ENCODE results near the gene GLI1. TPM values are rescaled to one million over a fixed set of nuclear protein-coding genes. Genes with fewer than 3 reads are reported as not detected.

The GLI1 gene
- total and polyA plus RNA-seq, 2 donors (not counting 1 experiment from before 2014, with no cell fraction given), result 0.40 to 2.0 TPM

DNA sequence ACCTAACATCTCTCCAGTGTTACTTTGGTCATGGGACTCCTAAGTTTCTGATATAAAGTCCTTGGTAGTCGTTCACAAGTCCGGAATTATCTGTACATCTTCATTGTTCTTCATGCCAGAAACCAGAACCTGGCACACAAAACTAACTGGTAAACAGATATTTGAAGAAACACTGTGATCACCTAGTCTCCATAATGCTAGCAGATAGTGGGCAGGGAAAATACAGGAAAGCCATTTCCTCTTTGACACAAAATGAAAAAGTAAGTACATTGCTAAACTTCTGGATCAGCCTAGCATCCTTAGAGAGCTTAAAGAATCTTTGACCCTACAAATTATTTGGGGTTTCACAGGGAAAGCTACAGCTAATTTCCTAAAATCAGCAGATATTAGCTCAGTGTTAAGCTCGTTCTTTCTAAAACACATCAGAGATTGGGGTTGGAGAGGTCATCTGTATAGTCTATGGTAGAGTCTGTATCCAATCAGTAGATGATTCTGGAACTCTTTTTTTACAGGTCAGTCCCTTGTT, 55.9 kb downstream of the GLI1 start:
- H3K4me1 ChIP-seq (ENCODE audit: control insufficient read depth, extremely low read depth, insufficient read depth, low read length), result peaks cover 14% of the 10 kb centered on the region
- peaks cover 30% of the 10 kb centered on the region for H3K36me3 ChIP-seq (ENCODE audit: control insufficient read depth, insufficient read depth, low read length)
- no peak overlapping the region for H3K9ac ChIP-seq (ENCODE audit: insufficient read depth, low read length)
- H3K4me2 ChIP-seq (ENCODE audit: extremely low read depth, insufficient read depth, low read length), result no peak overlapping the region
- DNase-seq (ENCODE audit: low read depth in 2 of 2), result no peak
- H2AFZ ChIP-seq (ENCODE audit: low read length), result no peak overlapping the region
- no peak overlapping the region for H3K4me3 ChIP-seq (replicated peaks in 1 of 4; ENCODE audit: control extremely low read depth in 1 of 4, insufficient read depth in 1 of 4, low read depth in 3 of 4, low read length in 4 of 4)
- peaks cover 3% of the 10 kb centered on the region for H4K20me1 ChIP-seq (ENCODE audit: control insufficient read depth, extremely low read depth, insufficient read depth, low read length)
- peaks cover 36% of the 10 kb centered on the region for H3K79me2 ChIP-seq (ENCODE audit: control insufficient read depth, insufficient read depth, low read length)
- no peaks in the 10 kb centered on the region for H3K27me3 ChIP-seq (ENCODE audit: control insufficient read depth, insufficient read depth, low read length)
- no peak overlapping the region for H3K27ac ChIP-seq (ENCODE audit: insufficient read depth, low read length)
- H3K9me3 ChIP-seq (ENCODE audit: control insufficient read depth, insufficient read depth, low read depth, low read length), result no peaks in the 10 kb centered on the region
- TF ChIP-seq, protein P1, sequence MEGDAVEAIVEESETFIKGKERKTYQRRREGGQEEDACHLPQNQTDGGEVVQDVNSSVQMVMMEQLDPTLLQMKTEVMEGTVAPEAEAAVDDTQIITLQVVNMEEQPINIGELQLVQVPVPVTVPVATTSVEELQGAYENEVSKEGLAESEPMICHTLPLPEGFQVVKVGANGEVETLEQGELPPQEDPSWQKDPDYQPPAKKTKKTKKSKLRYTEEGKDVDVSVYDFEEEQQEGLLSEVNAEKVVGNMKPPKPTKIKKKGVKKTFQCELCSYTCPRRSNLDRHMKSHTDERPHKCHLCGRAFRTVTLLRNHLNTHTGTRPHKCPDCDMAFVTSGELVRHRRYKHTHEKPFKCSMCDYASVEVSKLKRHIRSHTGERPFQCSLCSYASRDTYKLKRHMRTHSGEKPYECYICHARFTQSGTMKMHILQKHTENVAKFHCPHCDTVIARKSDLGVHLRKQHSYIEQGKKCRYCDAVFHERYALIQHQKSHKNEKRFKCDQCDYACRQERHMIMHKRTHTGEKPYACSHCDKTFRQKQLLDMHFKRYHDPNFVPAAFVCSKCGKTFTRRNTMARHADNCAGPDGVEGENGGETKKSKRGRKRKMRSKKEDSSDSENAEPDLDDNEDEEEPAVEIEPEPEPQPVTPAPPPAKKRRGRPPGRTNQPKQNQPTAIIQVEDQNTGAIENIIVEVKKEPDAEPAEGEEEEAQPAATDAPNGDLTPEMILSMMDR (conservative IDR thresholded peaks at IDR 0.05 in 1 of 2, IDR thresholded peaks at IDR 0.05 in 1 of 2; ENCODE audit: low read depth in 1 of 2, low read length in 2 of 2), result no peak
- TF ChIP-seq EZH2 (IDR thresholded peaks at IDR 0.05; ENCODE audit: low read length, missing control alignments), result no peak

DNA sequence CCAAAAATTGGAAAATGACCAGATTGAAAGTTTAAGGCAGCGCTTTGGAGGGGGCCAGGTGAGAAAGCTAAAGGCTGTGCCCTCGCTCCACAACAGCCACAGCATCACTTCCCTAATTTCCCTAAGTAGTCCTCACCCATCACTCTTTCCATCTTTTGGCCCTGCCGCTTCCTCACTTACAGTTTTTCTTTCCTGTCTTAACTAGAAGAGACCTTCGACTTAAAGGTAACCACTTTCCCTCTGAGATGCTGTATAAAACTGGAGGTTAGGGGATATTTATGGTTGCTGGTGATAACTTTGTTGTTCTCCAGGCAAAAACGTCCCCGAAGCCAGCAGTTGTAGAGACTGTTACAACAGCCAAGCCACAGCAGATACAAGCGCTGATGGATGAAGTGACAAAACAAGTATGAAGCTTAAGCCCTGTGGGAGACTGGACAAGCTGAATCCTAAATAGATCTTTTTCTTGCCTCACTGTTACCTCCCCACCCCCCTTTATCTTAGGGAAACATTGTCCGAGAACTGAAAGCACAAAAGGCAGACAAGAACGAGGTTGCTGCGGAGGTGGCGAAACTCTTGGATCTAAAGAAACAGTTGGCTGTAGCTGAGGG, 56.5 kb downstream of the GLI1 start:
- Histone ChIP-seq H3K79me2 (ENCODE audit: control insufficient read depth, insufficient read depth, low read length) (peaks cover 36% of the 10 kb centered on the region), H3K4me3 (replicated peaks in 1 of 4; ENCODE audit: control extremely low read depth in 1 of 4, insufficient read depth in 1 of 4, low read depth in 3 of 4, low read length in 4 of 4) (no peak overlapping the region), H3K9ac (ENCODE audit: insufficient read depth, low read length) (no peak overlapping the region), H3K27me3 (ENCODE audit: control insufficient read depth, insufficient read depth, low read length) (no peaks in the 10 kb centered on the region), H3K27ac (ENCODE audit: insufficient read depth, low read length) (no peak overlapping the region), H3K9me3 (ENCODE audit: control insufficient read depth, insufficient read depth, low read depth, low read length) (no peaks in the 10 kb centered on the region), H4K20me1 (ENCODE audit: control insufficient read depth, extremely low read depth, insufficient read depth, low read length) (peaks cover 3% of the 10 kb centered on the region), H3K4me1 (ENCODE audit: control insufficient read depth, extremely low read depth, insufficient read depth, low read length) (peaks cover 17% of the 10 kb centered on the region), H2AFZ (ENCODE audit: low read length) (no peak overlapping the region), H3K4me2 (ENCODE audit: extremely low read depth, insufficient read depth, low read length) (no peak overlapping the region), H3K36me3 (ENCODE audit: control insufficient read depth, insufficient read depth, low read length) (peaks cover 29% of the 10 kb centered on the region)
- no peak for TF ChIP-seq EZH2 (IDR thresholded peaks at IDR 0.05; ENCODE audit: low read length, missing control alignments)
- TF ChIP-seq, protein P1 (conservative IDR thresholded peaks at IDR 0.05 in 1 of 2, IDR thresholded peaks at IDR 0.05 in 1 of 2; ENCODE audit: low read depth in 1 of 2, low read length in 2 of 2), result no peak
- DNase-seq (ENCODE audit: low read depth in 2 of 2), result peak in 1 of 2 donors; percentile 37

DNA sequence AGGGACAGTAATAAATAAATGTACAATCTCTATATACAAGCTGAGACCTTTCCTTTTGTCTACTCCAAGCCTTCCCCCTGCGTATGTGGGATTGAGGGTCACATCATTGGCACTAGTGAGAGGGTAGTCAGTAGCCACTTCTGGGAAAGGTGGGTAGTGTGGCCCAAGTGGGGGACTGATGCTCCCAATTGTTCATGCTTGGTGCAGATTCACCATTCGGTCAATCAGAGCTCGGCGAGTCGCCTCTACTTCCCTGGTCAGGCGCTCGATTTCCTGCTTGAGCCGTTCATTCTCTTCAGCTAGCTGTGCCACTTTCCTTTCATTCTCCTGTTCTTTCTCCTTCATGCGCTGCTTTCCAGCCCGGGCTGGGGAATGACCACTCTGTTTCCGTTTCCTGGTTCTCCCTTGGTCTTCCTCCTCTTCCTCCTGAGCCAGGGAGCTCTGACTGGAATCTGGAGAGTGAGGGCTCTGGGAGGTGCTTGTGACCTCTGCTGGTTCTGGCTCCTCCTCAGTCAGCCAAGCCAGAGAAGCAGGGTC, 57.1 kb downstream of the GLI1 start:
- H4K20me1 ChIP-seq (ENCODE audit: control insufficient read depth, extremely low read depth, insufficient read depth, low read length), result peaks cover 3% of the 10 kb centered on the region
- no peak for TF ChIP-seq EZH2 (IDR thresholded peaks at IDR 0.05; ENCODE audit: low read length, missing control alignments)
- TF ChIP-seq, protein P1 (conservative IDR thresholded peaks at IDR 0.05 in 1 of 2, IDR thresholded peaks at IDR 0.05 in 1 of 2; ENCODE audit: low read depth in 1 of 2, low read length in 2 of 2), result no peak
- no peak overlapping the region for H3K9ac ChIP-seq (ENCODE audit: insufficient read depth, low read length)
- H3K79me2 ChIP-seq (ENCODE audit: control insufficient read depth, insufficient read depth, low read length), result peaks cover 36% of the 10 kb centered on the region
- H3K27ac ChIP-seq (ENCODE audit: insufficient read depth, low read length), result no peak overlapping the region
- H3K4me2 ChIP-seq (ENCODE audit: extremely low read depth, insufficient read depth, low read length), result no peak overlapping the region
- H3K9me3 ChIP-seq (ENCODE audit: control insufficient read depth, insufficient read depth, low read depth, low read length), result no peaks in the 10 kb centered on the region
- H2AFZ ChIP-seq (ENCODE audit: low read length), result no peak overlapping the region
- peaks cover 29% of the 10 kb centered on the region for H3K36me3 ChIP-seq (ENCODE audit: control insufficient read depth, insufficient read depth, low read length)
- peaks cover 21% of the 10 kb centered on the region for H3K4me1 ChIP-seq (ENCODE audit: control insufficient read depth, extremely low read depth, insufficient read depth, low read length)
- peak overlapping the region in 2 of 4 experiments; percentile 82 to 99 for H3K4me3 ChIP-seq (replicated peaks in 1 of 4; ENCODE audit: control extremely low read depth in 1 of 4, insufficient read depth in 1 of 4, low read depth in 3 of 4, low read length in 4 of 4)
- H3K27me3 ChIP-seq (ENCODE audit: control insufficient read depth, insufficient read depth, low read length), result no peaks in the 10 kb centered on the region
- DNase-seq (ENCODE audit: low read depth in 2 of 2), result no peak

Data from fibroblast of lung (primary cell).